ENCODE measurements around the gene COX7A2L. TPM values are rescaled to one million over a fixed set of nuclear protein-coding genes. Genes with fewer than 3 reads are reported as not detected.

The COX7A2L gene
- total RNA-seq, 4 donors from 2014 or later = 46.6 to 196 (median 126) TPM

GRCh38 chr2:42324244-42324643 lies 36.8 kb downstream of the COX7A2L start:
- H3K4me3 ChIP-seq = no peak overlapping the region
- no peak for DNase-seq
- H3K9me3 ChIP-seq = no peaks in the 10 kb centered on the region
- no peaks in the 10 kb centered on the region for H3K27me3 ChIP-seq
- intact Hi-C loops (cut with DNase I; ENCODE audit: low total_unique reads) = no loop called here
- H3K4me1 ChIP-seq = no peaks in the 10 kb centered on the region
- H3K27ac ChIP-seq = no peak overlapping the region
- no peaks in the 10 kb centered on the region for H3K36me3 ChIP-seq
- no peak for TF ChIP-seq POLR2A (IDR thresholded peaks at IDR 0.05)
- TF ChIP-seq CTCF (IDR thresholded peaks at IDR 0.05) = no peak

GRCh38 chr2:42321452-42322064 lies 39.5 kb downstream of the COX7A2L start:
- no peak overlapping the region for H3K4me3 ChIP-seq
- H3K4me1 ChIP-seq = no peaks in the 10 kb centered on the region
- H3K9me3 ChIP-seq = no peaks in the 10 kb centered on the region
- no peaks in the 10 kb centered on the region for H3K36me3 ChIP-seq
- no peak for DNase-seq
- intact Hi-C loops (cut with DNase I; ENCODE audit: low total_unique reads) = no loop called here
- TF ChIP-seq CTCF (IDR thresholded peaks at IDR 0.05) = no peak
- no peak for TF ChIP-seq POLR2A (IDR thresholded peaks at IDR 0.05)
- H3K27me3 ChIP-seq = no peaks in the 10 kb centered on the region
- H3K27ac ChIP-seq = no peak overlapping the region

- Histone ChIP-seq H3K4me1 (no peaks in the 10 kb centered on the region), H3K27me3 (no peaks in the 10 kb centered on the region), H3K9me3 (no peaks in the 10 kb centered on the region), H3K4me3 (no peak overlapping the region), H3K36me3 (no peaks in the 10 kb centered on the region), H3K27ac (no peak overlapping the region)
- TF ChIP-seq POLR2A (IDR thresholded peaks at IDR 0.05) (no peak), CTCF (IDR thresholded peaks at IDR 0.05) (no peak)
- DNase-seq = no peak
- intact Hi-C loops (cut with DNase I; ENCODE audit: low total_unique reads) = no loop called here
Measured at GRCh38 chr2:42319265-42319664, 41.8 kb downstream of the COX7A2L start.

GRCh38 chr2:42317945-42318344 lies 43.1 kb downstream of the COX7A2L start:
- Histone ChIP-seq H3K4me1 (no peaks in the 10 kb centered on the region), H3K9me3 (no peaks in the 10 kb centered on the region), H3K4me3 (no peak overlapping the region), H3K36me3 (no peaks in the 10 kb centered on the region), H3K27me3 (no peaks in the 10 kb centered on the region), H3K27ac (no peak overlapping the region)
- intact Hi-C loops (cut with DNase I; ENCODE audit: low total_unique reads) = no loop called here
- TF ChIP-seq POLR2A (IDR thresholded peaks at IDR 0.05) (no peak), CTCF (IDR thresholded peaks at IDR 0.05) (no peak)
- no peak for DNase-seq

GRCh38 chr2:42317486-42317885 lies 43.5 kb downstream of the COX7A2L start:
- DNase-seq = no peak
- no peaks in the 10 kb centered on the region for H3K4me1 ChIP-seq
- no peaks in the 10 kb centered on the region for H3K36me3 ChIP-seq
- no peak overlapping the region for H3K4me3 ChIP-seq
- H3K27ac ChIP-seq = no peak overlapping the region
- TF ChIP-seq POLR2A (IDR thresholded peaks at IDR 0.05) (no peak), CTCF (IDR thresholded peaks at IDR 0.05) (no peak)
- intact Hi-C loops (cut with DNase I; ENCODE audit: low total_unique reads) = no loop called here
- H3K27me3 ChIP-seq = no peaks in the 10 kb centered on the region
- H3K9me3 ChIP-seq = no peaks in the 10 kb centered on the region

Data from uterus (tissue), 4 donors.